ENCODE data around the gene F11R.
"Not testable (repeated sequence)": the region's sequence is repeated elsewhere in the genome, so short reads cannot be mapped to it uniquely, and the experiment has no call there.

The F11R gene

DNA sequence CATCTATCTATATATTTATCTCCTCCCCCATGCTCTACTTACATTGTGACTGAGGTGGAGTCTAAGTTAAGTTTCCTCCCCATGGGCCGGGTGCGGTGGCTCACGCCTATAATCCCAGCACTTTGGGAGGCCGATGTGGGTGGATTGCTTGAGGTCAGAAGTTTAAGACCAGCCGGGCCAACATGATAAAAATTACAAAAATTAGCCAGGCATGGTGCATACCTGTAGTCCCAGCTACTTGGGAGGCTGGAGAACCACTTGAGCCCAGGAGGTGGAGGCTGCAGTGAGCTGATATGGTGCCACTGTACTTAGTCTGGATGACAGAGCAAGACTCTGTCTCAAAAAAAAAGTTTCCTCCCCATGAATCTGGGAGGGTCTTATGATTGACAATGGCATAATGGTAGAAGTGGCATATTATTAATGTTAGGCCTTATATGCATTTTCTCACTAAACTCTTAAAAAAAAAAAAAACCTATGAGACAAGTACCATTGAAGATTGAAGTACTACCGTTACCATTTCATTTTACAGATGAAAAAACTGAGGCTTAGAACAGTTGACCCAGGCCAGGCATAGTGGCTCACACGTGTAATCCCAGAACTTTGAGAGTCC lies 11.2 kb downstream of the F11R start:
- DNase-seq, result no peak

DNA sequence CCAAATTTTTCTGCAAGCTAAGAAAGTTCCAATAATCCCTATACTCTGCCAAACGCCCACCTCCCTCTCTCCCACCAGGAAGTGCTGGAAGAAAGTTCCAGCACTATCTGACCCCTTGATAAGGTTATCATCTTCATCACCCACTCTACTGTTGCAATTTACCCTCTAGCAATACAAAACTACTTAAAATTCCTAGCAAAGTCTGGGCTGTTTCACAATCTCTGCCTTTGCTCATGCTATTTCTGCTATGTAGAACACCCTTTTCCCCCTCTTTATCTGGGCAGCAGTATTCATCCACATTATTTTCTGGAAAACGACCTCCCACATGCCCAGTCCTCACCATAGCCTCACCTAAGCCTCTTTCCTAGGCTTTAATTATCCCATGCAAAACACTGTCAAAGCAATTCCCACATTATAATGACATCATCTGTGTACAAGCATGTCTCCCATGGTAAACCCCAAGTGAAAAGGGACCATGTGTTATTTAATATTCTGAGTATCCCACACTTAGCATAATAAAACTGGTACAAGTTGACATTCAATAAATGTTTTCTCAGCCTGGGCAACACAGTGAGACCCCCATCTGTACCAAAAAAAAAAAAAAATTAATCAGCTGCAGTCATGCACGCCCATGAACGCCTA lies 12.0 kb downstream of the F11R start:
- DNase-seq, result peak in 1 of 2 experiments; percentile 18

DNA sequence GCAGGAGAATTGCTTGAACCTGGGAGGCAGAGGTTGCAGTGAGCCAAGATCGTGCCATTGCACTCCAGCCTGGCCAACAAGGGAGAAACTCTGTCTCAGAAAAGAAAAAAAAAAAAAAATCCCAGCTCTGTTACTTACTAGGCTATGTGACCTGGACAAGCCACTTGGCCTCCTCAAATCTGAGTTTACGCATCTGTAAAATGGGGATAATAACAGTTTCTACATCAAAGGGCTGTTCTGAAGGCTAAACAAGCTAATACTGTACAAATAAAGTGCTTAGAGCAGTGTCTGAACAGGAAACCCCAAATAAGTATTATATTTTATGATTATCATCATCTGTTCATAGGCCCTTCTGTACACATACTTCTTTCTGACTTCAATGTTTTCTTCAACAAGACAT lies 13.6 kb downstream of the F11R start:
- DNase-seq, result no peak

- no peak for DNase-seq
These were observed 14.4 kb downstream of the F11R start for GRCh38 chr1:161006563-161006962.

GRCh38 chr1:161001525-161001924 lies 19.4 kb downstream of the F11R start:
- no peak for DNase-seq

GRCh38 chr1:161000736-161001480 lies 20.0 kb downstream of the F11R start:
- DNase-seq, result no peak

DNA sequence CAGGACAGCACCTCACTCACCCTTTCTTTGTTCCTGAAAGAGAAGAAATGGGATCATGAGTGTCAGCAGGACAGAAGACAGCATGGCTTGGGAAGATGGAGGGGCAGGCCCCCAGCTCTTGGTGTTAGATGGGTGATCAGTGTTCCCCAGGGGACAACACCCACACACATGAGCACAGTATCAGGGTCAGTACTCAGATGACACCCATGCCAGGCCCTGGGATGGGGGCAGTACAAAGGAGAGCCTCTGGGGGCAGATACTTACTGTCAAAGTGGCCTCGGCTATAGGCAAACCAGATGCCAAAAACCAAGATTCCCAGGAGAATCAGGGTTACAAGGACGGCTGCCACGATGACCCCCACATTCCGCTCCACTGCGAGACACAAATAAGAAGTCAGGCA lies 21.6 kb downstream of the F11R start:
- DNase-seq, result no peak

DNA sequence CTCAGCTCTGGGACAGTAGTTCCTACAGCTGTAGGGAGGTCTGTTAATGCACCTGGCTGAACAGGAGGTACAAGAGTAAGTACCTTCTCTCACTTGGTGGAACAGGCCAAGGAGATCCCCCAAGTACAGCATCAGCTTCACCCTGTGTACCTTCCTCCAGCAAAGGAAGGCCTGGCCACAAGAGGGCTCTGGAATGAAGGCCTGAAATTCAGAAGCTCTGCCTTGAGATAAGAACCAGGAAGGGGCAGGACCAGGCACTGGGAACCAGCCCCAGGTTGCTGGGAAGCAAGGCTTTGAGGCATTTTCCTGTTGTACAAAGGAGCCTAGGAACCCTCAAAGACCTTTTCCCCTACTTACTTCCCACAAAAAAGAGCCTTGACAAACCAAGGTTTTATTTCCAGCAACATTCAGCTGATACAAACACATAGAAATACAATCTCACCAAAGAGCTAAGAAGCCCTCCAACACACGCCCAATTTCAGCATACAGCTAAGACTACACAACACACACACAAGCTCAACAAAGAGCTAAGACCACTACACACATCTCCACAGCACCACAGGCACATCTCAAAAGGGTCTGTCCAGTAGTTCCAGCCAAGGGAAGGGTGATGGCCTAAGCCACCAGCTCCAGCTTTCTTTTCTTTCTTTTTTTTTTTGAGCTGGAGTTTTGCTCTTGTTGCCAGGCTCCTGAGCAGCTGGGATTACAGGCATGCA lies 23.5 kb downstream of the F11R start:
- DNase-seq, result peak; percentile 34 to 53

DNA sequence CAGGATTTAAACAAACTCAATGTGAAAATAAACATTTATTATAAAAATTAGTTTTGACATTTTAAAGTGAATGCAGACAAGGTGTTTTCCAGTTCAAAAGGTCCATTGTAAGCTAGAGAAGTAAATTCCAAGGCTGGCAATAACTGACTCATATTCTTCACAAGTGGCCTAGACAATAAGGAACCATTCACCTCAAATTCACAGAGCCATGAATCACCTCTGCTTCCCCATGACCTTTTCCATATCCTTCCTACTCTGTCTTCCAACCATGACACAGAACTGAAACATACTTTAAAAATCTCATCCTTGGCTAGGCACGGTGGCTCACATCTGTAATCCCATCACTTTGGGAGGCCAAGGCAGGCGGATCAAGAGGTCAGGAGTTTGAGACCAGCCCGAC lies 24.8 kb downstream of the F11R start:
- no peak for DNase-seq

GRCh38 chr1:160993544-160994193 lies 27.3 kb downstream of the F11R start:
- DNase-seq, result peak; percentile 48 to 69

DNA sequence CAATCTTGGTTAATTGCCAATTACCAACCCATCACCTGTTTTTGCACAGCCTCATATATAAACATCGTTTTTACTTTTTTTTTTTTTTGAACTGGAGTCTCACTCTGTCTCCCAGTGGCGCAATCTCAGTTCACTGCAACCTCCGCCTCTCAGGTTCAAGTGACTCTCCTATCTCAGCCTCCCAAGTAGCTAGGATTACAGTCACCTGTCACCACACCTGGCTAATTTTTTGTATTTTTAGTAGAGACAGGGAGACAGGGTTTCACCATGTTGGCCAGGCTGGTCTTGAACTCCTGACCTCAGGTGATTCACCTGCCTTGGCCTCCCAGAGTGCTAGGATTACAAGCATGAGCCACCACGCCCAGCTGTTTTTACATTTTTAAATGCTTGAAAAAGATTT lies 28.9 kb downstream of the F11R start:
- not testable (repeated sequence) for DNase-seq

DNA sequence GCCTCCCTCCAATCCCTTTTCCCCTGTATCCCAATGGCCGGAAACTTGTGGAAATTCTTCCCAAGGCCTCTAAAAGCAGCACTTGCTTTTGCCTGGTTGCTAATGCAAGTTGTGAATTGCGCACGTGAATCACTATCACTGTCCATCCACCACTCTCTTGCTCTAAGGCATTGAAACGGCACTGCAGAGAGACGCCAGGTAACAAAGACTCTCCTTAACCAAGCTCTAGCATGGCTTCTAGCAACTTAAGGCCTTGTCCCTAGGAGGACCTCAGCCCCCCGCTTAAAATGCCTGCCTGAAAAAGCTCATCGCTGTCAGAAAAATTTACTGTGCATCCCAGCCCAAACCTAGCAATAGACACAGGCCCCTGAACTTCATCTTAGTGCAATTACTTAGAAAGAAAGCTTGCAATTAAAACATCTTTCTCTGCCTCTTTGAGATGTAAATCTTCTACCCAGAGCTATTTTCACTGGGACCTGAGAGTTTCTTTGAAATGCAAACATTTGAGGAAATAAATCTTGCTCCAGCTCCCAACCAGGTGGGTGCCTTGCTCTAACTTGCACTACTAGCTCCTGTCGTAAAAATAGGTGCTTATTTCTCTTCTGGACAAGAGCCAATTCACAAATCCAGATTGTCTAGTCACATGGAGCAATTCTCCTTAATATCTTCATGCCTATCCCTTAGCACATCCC lies 33.4 kb downstream of the F11R start:
- no peak for DNase-seq

DNA sequence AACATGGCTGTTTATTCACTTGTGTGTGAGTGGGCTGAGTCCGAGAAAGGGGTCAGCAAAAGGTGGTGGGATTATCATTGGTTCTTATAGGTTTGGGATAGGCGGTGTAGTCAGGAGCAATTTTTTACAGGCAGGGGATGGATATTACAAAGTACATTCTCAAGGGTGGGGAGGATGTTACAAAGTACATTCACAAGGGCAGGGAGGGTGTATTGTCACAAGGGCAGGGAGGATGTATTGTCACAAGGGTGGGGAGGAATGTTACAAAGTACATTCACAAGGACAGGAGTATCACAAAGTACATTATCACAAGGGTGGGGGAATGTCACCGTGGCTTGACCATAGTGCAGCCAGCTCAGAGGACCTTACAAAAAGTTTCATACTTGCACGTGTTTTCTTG lies 35.2 kb downstream of the F11R start:
- DNase-seq, result no peak

GRCh38 chr1:160981584-160982411 lies 39.2 kb downstream of the F11R start:
- DNase-seq, result no peak

GRCh38 chr1:160979286-160979685 lies 41.7 kb downstream of the F11R start:
- no peak for DNase-seq

DNA sequence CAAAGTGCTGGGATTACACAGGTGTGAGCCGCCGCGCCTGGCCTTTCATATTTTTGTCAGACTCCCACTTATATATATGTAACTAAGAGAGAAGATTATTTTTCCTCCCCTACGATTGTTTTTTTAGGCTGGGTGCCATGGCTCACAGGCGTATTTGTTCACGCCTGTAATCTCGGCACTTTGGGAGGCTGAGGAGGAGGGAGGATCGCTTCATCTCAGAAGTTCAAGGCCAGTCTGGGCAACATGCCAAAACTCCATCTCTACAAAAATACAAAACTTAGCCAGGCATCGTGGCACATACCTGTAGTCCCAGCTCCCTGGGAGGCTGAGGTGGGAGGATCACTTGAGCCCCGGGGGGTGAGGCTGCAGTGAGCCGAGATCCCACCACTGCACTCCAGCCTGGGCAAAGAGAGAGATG lies 42.4 kb downstream of the F11R start:
- DNase-seq, result no peak

DNA sequence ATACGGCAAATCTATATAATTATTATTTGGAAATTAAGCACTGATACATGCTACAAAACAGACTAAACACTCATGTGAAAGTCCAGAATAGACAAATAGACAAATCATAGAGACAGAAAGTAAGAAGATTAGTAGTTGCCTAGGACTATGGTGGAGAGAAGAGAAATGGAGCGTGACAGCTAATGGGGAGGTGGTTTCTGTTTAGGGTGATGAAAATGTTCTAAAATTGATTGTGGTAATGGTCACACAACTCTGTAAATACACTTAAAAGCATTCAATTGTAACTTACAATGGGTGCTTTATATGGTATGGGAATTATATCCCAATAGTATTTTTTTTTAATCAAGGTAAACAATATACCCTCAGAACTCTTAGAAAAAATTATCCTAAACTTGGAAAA lies 45.9 kb downstream of the F11R start:
- no peak for DNase-seq

DNA sequence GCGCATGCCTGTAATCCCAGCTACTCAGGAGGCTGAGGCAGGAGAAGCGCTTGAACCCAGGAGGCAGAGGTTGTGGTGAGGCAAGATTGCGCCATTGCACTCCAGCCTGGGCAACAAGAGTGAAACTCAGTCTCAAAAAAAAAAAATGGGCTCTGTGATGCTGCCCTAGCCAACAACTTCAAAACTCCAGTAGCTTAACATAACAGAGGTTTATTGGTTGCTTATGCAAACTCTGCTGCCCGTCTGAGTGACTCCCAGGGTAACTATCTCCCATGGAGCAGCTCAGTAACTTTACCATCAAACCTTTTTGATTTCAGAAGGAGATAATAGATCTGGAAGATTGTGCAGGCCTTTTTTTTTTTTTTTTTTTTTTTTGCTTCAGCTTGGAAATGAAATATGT lies 47.5 kb downstream of the F11R start:
- peak; percentile 67 to 82 for DNase-seq

DNA sequence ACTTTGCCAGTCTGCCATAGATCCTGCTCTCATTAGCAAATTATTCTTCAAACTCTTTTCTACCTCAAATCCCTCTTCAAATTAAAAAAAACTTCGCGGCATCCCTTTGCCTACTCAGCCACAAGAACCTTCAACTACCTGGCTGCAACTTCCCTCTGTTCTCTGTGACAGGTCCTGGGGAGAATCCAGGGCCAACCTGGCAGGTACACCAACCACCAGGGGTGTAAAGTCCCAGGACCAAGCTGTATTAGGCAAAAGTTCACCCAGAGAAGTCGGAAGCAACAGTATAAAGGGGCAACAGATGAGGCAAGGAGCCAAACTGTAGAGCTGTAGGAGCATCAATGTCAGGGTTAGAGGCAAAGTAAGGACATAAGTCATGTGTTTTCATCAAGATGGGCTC lies 48.0 kb downstream of the F11R start:
- no peak for DNase-seq

GRCh38 chr1:160971618-160972056 lies 49.3 kb downstream of the F11R start:
- peak; percentile 80 to 91 for DNase-seq

GRCh38 chr1:160963521-160963920 lies 57.4 kb downstream of the F11R start:
- DNase-seq, result no peak
